ENCODE measurements around the gene CD1D.
"Not testable (repeated sequence)": the region's sequence is repeated elsewhere in the genome, so short reads cannot be mapped to it uniquely, and the experiment has no call there.

The CD1D gene

DNA sequence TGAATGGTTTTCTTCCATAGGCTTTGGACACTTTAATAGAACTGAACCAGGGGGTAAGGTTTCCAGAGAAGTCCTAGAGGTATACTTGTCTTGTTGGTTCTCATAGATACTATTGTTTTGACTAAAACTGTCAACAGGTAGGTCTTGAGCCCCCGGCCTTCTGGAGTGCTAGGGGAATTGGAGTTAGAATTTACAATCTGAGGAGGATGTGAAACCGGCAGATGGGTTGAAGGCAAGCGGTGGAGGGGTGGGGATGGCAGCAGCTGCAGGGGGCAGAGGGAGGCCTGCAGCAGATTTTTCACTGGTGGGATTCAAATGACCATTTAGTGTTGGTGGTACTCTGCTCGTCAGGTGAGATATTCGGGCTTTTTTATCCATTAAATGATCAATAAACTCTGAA is 4.3 kb upstream of the CD1D start:
- DNase-seq (ENCODE audit: low read depth in 2 of 2), result no peak

GRCh38 chr1:158176849-158177699 is 3.6 kb upstream of the CD1D start:
- DNase-seq (ENCODE audit: low read depth in 2 of 2), result not testable (repeated sequence)

- peak; percentile 5 to 20 for DNase-seq (ENCODE audit: low read depth in 2 of 2)
These were observed 2.8 kb upstream of the CD1D start for GRCh38 chr1:158177700-158178450.

DNA sequence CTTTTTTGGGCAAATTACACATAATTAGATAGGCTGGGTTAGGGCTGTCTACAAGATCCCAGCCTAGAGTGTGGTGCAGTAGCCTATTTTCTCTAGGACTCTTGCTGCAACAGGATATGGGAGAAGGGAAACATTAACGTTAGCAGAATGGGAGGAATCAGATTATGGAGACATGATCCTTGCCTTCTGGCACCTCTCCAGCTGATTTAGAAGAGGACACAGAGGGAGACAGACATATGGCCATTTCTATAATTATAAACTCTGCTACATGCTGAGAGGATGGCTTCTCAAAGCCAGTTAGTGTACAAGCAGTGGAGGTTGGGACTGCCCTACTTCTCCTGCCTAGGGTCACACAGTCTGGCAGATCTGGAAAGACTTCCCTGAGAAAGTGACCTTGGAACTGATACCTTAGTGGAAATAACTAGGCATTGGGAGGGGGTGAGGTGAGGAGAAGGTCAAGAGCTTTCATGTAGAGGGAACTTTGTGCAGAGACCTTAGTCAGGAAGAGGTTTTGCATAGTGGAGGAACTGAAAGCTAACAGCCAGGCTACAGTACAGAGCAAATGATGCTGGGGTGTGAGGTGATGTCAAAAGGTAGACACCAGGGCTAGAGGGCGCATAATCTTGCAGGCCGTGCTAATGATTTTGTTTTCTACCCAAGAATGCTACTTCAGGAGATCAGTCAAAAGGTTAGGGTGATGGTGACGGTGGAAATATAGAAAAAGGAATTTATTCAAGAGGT is 1.2 kb upstream of the CD1D start:
- no peak for DNase-seq (ENCODE audit: low read depth in 2 of 2)

GRCh38 chr1:158181577-158181922 is 855 bp downstream of the CD1D start:
- DNase-seq (ENCODE audit: low read depth in 2 of 2), result no peak

DNA sequence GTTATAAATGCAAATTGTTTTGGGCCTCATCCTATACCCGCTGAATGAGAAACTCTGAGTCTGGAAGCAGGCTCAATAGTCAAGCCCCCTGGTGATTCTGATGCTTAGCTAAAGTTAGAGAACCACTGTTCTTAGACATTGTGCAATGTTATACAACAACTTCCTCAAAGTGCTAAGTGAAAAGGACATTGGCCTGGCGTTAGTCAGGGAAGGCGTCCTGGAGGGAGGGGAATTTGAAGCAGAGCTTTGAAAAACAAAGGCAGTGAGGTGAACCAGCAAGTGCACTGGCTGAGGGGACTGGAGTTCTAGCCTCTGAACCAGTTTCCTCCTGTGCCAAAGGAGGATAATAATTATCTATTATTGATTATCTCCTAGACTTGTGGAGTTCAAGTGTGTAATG is 5.1 kb downstream of the CD1D start:
- no peak for DNase-seq (ENCODE audit: low read depth in 2 of 2)

DNA sequence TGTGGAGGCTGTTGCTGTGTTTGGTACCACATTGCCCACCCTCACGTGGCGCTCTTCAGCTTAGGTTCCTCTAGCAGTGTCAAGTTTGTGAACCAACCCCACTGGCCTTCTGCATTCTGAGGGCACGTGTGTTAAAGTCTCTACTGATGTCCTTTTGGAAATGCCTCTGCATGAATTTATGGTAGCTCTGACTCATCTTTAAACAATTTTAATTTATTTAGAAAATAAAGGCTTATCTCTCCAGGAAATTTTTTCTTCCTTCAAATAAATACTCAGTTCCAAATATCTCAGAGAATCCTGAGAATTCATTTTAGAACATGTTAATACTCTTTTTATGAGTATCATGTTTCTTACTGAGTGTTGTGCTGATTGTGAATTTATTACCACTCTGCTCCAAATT is 5.5 kb downstream of the CD1D start:
- no peak for DNase-seq (ENCODE audit: low read depth in 2 of 2)

- no peak for DNase-seq (ENCODE audit: low read depth in 2 of 2)
These were observed 7.9 kb downstream of the CD1D start for GRCh38 chr1:158188611-158189010.

- no peak for DNase-seq (ENCODE audit: low read depth in 2 of 2)
These were observed 8.9 kb downstream of the CD1D start for GRCh38 chr1:158189624-158190023.

DNA sequence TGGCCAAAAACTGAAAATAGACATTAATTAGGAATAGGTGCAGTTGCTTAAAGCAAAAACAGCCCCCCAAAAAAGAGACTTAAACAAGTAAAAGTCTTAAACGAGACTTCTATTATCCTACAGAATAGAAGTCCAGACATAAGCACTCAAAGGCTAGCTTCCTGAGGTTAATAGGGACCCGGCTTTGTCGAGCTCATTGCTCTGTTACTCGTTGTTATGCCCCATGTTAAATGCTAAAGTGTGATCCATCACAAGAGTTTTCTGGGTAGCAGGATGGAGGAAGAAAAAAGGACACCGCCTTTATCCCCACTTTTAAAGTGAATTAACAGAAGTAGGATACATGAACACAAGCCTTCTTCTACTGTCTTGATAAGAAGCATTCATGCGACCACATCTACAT is 10.6 kb downstream of the CD1D start:
- no peak for DNase-seq (ENCODE audit: low read depth in 2 of 2)

GRCh38 chr1:158196461-158196860 is 15.8 kb downstream of the CD1D start:
- DNase-seq (ENCODE audit: low read depth in 2 of 2), result no peak

DNA sequence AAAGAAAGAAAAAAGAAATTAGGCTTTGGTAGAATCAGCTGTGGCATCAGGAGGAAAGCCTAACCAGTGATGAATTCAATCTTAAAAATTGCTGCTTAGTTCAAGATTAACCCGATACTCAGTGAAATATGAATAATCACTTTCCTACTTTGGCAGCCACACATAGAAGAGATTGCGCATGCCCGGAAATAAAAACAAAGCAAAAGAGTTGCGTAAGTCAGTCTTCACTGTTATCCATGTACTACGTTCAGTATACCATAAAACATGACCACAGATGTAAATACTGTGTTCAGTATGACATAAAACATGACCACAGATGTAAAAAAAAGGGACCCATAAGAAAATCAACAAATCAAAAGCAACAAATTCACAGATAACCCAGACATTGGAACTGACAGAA is 19.2 kb downstream of the CD1D start:
- DNase-seq (ENCODE audit: low read depth in 2 of 2), result no peak

DNA sequence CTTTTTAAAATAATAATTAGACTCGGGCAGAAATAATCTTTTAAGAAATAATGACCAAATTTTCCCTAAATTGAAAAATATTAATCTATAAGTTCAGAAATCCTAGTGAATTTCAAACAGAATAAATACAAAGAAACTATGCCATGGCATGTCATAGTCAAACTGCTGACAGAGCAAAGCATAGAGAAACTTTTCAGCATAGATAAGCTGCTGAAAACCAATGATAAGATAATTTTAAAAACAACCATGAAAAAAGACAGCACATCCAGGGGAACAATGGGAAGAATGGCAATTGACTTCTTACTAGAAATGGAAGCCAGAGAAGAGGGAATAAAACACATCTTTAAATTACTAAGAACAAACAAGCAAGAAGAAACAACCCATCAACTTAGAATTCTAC is 19.8 kb downstream of the CD1D start:
- DNase-seq (ENCODE audit: low read depth in 2 of 2), result no peak

DNA sequence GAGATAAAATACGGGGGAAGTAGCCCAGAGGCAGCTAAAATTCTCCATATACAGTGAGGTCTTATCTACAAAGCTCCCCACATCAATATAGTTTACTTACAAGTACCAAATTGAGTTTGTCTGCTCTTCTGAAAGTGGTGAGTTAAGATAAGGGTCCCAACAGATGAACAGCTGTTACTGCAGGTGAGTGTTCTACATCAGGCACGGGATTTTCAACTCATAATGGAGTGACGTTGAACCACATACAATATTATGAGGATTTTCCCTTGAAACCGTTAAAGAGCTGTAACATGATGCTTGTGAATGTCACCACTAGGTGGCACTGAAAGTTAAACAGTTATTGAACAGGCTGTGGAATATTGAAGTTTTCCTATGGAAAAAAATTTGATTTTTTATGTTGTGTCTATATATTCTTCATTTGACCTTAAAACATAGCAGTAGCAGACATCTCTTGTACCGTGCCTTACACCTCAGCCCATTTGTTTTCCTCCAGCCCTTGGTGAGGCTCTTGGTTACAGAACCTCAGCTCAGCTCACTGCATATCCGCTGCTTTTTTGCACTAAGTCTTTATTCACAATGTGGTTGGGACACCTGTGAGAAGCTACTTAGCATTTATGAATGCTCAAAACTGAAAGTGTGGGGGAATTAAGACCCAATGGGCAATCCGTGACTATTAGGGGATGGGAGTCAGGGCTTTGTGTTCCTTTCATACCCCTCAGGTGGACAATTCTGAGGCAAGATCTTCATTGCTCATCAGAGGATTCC is 23.2 kb downstream of the CD1D start:
- DNase-seq (ENCODE audit: low read depth in 2 of 2), result peak; percentile 31 to 41

GRCh38 chr1:158204458-158204827 is 23.7 kb downstream of the CD1D start:
- DNase-seq (ENCODE audit: low read depth in 2 of 2), result no peak

- no peak for DNase-seq (ENCODE audit: low read depth in 2 of 2)
These were observed 28.0 kb downstream of the CD1D start for GRCh38 chr1:158208586-158209116.

DNA sequence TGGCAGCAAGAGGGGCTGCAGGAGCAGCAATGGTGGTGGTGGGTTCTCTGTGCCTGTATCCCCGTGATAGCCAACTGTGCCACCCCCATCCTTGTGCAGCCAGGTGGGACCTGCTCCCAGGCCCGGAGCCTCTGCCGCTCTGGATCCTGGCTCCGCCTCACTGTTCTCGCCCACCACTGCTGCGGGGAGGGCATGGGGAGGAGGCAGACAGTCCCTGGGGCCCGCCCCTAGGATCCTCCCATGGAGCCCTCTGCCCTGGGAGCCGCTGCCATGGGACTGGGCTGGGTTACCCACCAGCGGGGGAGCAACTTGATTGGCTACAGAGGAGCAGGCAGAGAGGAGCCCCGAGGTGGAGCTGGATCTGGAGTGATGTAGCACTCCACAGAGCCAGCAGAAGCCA is 31.6 kb downstream of the CD1D start:
- DNase-seq (ENCODE audit: low read depth in 2 of 2), result no peak

DNA sequence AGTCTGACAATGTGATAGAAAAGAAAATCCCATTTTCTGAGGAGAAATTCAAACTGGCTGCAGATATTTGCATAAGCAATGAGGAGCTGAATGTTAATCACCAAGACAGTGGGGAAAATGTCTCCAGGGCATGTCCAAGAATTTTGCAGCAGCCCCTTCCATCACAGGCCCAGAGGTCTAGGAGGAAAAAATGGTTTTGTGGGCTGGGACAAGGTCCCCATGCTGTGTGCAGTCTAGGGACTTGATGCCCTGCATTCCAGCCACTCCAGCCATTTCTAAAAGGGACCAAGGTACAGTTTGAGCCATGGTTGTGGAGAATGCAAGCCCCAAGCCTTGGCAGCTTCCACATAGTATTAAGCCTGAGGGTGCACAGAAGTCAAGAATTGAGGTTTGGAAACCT is 42.8 kb downstream of the CD1D start:
- not testable (repeated sequence) for DNase-seq (ENCODE audit: low read depth in 2 of 2)

DNA sequence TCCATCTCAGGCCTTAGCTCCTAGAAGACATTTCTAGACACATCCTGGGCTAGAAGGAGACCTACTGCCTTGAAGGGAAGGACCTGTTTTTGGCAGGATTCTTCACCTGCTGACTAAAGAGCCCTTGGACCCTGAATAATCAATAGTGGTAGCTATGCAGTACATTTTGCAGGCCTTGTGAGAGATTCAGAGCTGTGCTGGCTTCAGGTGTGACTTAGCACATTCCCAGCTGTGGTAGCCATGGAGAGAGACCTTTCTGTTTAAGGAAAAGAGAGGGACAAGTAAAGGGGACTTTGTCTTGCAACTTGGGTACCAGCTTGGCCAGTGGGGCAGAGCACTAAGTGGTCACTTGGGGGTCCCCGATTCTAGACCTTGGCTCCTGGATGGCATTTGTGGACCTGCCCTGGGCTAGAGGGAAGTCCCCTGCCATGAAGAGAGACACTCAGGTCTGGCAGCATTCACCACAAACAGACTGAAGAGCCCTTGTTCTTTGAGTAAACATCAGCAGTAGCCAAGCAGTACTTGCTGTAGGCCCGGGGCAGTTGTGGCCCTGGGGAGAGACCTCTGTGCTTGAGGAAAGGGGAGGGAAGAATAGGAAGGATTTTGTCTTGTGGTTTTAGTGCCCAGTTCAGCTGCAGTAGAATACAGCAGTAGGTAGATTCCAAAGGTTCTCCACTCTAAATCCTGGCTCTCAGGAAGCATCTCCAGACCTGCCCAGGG is 47.4 kb downstream of the CD1D start:
- no peak for DNase-seq (ENCODE audit: low read depth in 2 of 2)
